CD4-positive, alpha-beta memory T cell (primary cell): Measurements from ENCODE around the gene PRIMA1. TPM values are rescaled to one million over a fixed set of nuclear protein-coding genes. Genes with fewer than 3 reads are reported as not detected.

Experiments
- CTCF ChIA-PET: fragments of 350-600 bp; sonication (Branson Sonifier 250); formaldehyde crosslinking; loops from one replicate; lab custom pipeline; 2021; ENCODE audit warnings: inconsistent platforms; ENCODE audit not compliant: partially characterized antibody; lab: Charles Lee
- POLR2A ChIA-PET: fragments of 350-600 bp; sonication (Branson Sonifier 250); formaldehyde crosslinking; loops from one replicate; lab custom pipeline; 2021; ENCODE audit not compliant: partially characterized antibody; lab: Charles Lee
- DNase-seq, 5 donors: peaks; one replicate each; pipeline versions ENCODE4 v3.0.0 to v3.0.0-alpha.2; 2020 to 2022; ENCODE audit warnings: mixed read lengths in 1 of 5
- H3K27ac ChIP-seq: one replicate; pipeline ENCODE4 v1.7.0; 2013; ENCODE audit warnings: low read depth, low read length
- H3K27me3 ChIP-seq: 2 replicates; pipeline ENCODE4 v1.7.0; 2013; ENCODE audit warnings: mild to moderate bottlenecking, low read length, moderate library complexity; ENCODE audit not compliant: insufficient read depth
- H3K36me3 ChIP-seq: 2 replicates; pipeline ENCODE4 v1.7.0; 2013; ENCODE audit warnings: mild to moderate bottlenecking, low read length, moderate library complexity; ENCODE audit not compliant: insufficient read depth
- H3K4me1 ChIP-seq: 2 replicates; pipeline ENCODE4 v1.7.0; 2013; ENCODE audit warnings: mild to moderate bottlenecking, low read length, moderate library complexity; ENCODE audit not compliant: insufficient read depth
- H3K4me3 ChIP-seq, 2 donors: one replicate each; pipeline ENCODE4 v1.7.0; 2013; ENCODE audit warnings: low read length in 2 of 2, mild to moderate bottlenecking in 1 of 2
- H3K9me3 ChIP-seq, 2 donors: one replicate each; pipeline ENCODE4 v1.7.0; 2013; ENCODE audit warnings: low read length in 2 of 2, control low read depth in 1 of 2; ENCODE audit not compliant: control insufficient read depth in 1 of 2
- H3K27ac Mint-ChIP-seq, 7 donors: one replicate each; pipeline ENCODE4 v1.8.0; 2020 to 2021; ENCODE audit warnings: mixed read lengths in 7 of 7, mild to moderate bottlenecking in 6 of 7, inconsistent platforms in 3 of 7, moderate library complexity in 3 of 7
- H3K27me3 Mint-ChIP-seq, 2 donors: one replicate each; pipeline ENCODE4 v1.8.0; 2020 to 2021; ENCODE audit warnings: mixed read lengths in 2 of 2
- H3K36me3 Mint-ChIP-seq, 2 donors: one replicate each; pipeline ENCODE4 v1.8.0; 2020 to 2021; ENCODE audit warnings: mixed read lengths in 2 of 2, inconsistent platforms in 1 of 2, mild to moderate bottlenecking in 1 of 2
- H3K4me1 Mint-ChIP-seq, 4 donors: one replicate each; pipeline ENCODE4 v1.8.0; 2020 to 2021; ENCODE audit warnings: mixed read lengths in 4 of 4, mild to moderate bottlenecking in 1 of 4
- H3K4me3 Mint-ChIP-seq, 8 donors: one replicate each; pipeline ENCODE4 v1.8.0; 2020 to 2021; ENCODE audit warnings: mixed read lengths in 8 of 8, mild to moderate bottlenecking in 7 of 8, moderate library complexity in 6 of 8, inconsistent platforms in 3 of 8
- H3K9me3 Mint-ChIP-seq, 8 donors: one replicate each; pipeline ENCODE4 v1.8.0; 2020 to 2021; ENCODE audit warnings: mixed read lengths in 8 of 8, mild to moderate bottlenecking in 5 of 8, inconsistent platforms in 3 of 8, moderate library complexity in 1 of 8
- intact Hi-C: fragments of 100-400 bp; cut with micrococcal nuclease; formaldehyde crosslinking; loops from one replicate; pipeline ENCODE4 v1.15.1; 2023
- polyA plus RNA-seq, 2 donors: library from polyadenylated mRNA; unstranded; fragments of 300-500 nt; fragmentation: Illumina TruSeq; gene quantifications; one replicate each; pipeline ENCODE4 v1.2.3, GENCODE V29; 2021
- total RNA-seq, 2 experiments: library from RNA; stranded (reverse); gene quantifications; one replicate each; pipeline ENCODE4 v1.2.3, GENCODE V29; 2021

Gene PRIMA1
- total and polyA plus RNA-seq, 4 experiments from 2014 or later, result not detected

- POLR2A ChIA-PET, result no interaction called here
- H3K27me3 ChIP-seq, result no peaks in the 10 kb centered on the region
- H3K4me1 Mint-ChIP-seq, result no peaks in the 10 kb centered on the region
- no peaks in the 10 kb centered on the region for H3K9me3 ChIP-seq
- peaks cover 0 to 2% (median 0%) of the 10 kb centered on the region in 8 donors for H3K9me3 Mint-ChIP-seq
- CTCF ChIA-PET, result no interaction called here
- H3K4me3 Mint-ChIP-seq, result no peak overlapping the region
- intact Hi-C loops, result no loop called here
- H3K36me3 Mint-ChIP-seq, result no peaks in the 10 kb centered on the region
- H3K27ac ChIP-seq, result no peak overlapping the region
- peaks cover 4 to 19% of the 10 kb centered on the region in 2 donors for H3K27me3 Mint-ChIP-seq
- H3K4me1 ChIP-seq, result no peaks in the 10 kb centered on the region
- no peak overlapping the region for H3K27ac Mint-ChIP-seq
- no peaks in the 10 kb centered on the region for H3K36me3 ChIP-seq
- DNase-seq, result no peak
- H3K4me3 ChIP-seq, result no peak overlapping the region
These were observed 73.7 kb downstream of the PRIMA1 start for GRCh38 chr14:93714605-93715004.

DNA sequence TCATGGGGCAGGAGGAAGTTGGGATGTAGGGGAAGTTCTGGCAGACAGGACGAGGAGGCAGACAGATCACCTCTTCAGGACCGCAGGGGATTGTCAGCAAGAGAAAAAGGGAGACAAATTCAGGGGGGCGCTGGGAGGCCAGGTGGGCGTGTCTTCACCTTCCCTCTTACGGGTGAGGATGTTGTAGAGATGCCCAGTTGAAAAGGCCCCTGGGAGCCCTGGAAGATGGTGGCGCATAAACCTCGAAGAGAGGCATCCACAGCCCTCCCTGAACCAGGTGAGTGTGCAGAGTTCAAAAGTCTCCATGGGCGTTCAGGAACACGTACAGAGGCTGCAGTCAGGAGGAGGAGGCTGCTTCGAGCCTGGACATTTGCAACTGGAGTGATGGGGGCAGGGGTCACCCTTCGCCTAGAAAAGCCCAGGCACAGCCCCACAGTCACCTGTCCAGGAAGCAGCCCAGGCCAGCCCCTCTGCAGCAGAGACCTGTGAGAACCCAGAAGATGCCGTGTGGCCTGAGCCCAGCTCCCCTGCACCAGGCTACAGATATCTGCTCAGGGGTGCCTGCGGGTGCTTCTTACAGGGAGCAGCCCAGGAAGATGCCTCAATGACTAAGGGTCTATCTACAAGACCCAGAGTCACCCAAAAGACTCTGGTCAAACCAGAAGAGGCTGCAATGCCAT lies 74.4 kb downstream of the PRIMA1 start:
- Mint-ChIP-seq H3K9me3 (peaks cover 0 to 2% (median 0%) of the 10 kb centered on the region in 8 donors), H3K4me1 (no peaks in the 10 kb centered on the region), H3K27ac (no peak overlapping the region), H3K27me3 (peaks cover 4 to 18% of the 10 kb centered on the region in 2 donors), H3K4me3 (no peak overlapping the region), H3K36me3 (no peaks in the 10 kb centered on the region)
- DNase-seq, result no peak
- Histone ChIP-seq H3K27ac (no peak overlapping the region), H3K27me3 (no peaks in the 10 kb centered on the region), H3K4me1 (no peaks in the 10 kb centered on the region), H3K9me3 (no peaks in the 10 kb centered on the region), H3K36me3 (no peaks in the 10 kb centered on the region), H3K4me3 (no peak overlapping the region)
- POLR2A ChIA-PET, result no interaction called here
- CTCF ChIA-PET, result no interaction called here
- intact Hi-C loops, result no loop called here

DNA sequence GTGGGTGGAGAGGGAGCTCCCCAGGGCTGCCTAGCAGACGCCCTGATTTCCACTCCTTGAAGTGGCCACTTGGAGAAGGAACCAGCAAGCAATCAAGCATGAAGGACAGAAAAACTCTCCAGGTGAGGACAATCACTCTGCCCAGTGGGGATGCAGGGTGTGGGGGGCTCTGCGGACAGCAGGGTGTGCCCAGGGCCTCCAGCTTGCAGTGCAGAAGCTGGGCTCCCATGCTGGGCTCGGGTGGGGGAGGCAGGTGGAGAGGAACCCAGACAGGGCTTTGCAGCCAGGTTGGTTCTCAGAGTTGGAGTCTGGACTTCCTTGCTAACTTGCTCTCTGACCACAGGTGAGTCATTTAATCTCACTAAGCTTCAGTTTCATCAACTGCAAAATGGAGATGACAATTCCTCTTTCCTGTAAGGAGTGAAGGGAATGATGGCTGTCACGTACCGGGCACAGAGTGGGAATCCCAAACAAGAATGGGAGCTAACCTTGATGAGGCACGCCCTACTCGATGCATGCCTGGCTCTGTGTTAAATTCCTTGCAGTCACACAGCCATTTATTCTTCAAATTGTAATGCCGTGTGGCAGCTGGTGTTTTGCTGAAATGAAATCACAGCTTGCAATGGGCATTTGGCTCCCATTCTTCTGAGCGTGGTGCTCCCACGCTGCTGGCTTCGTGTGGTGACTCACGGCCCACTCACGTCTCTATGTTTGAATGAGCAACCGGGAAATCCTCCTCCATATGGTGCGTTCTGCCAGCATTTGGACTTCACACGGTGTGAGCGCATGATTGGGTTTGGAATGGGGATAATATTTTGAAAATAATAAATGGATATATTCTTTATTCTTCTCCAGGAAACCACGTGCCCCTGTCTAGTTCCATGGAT lies 75.2 kb downstream of the PRIMA1 start:
- Mint-ChIP-seq H3K9me3 (peaks cover 0 to 2% (median 0%) of the 10 kb centered on the region in 8 donors), H3K36me3 (no peaks in the 10 kb centered on the region), H3K27me3 (peaks cover 4 to 16% of the 10 kb centered on the region in 2 donors), H3K27ac (no peak overlapping the region), H3K4me1 (no peaks in the 10 kb centered on the region), H3K4me3 (no peak overlapping the region)
- no peaks in the 10 kb centered on the region for H3K36me3 ChIP-seq
- no peak overlapping the region for H3K4me3 ChIP-seq
- ChIA-PET POLR2A (no interaction called here), CTCF (no interaction called here)
- H3K27me3 ChIP-seq, result no peaks in the 10 kb centered on the region
- no peak for DNase-seq
- no peaks in the 10 kb centered on the region for H3K9me3 ChIP-seq
- intact Hi-C loops, result no loop called here
- H3K27ac ChIP-seq, result no peak overlapping the region
- no peaks in the 10 kb centered on the region for H3K4me1 ChIP-seq

DNA sequence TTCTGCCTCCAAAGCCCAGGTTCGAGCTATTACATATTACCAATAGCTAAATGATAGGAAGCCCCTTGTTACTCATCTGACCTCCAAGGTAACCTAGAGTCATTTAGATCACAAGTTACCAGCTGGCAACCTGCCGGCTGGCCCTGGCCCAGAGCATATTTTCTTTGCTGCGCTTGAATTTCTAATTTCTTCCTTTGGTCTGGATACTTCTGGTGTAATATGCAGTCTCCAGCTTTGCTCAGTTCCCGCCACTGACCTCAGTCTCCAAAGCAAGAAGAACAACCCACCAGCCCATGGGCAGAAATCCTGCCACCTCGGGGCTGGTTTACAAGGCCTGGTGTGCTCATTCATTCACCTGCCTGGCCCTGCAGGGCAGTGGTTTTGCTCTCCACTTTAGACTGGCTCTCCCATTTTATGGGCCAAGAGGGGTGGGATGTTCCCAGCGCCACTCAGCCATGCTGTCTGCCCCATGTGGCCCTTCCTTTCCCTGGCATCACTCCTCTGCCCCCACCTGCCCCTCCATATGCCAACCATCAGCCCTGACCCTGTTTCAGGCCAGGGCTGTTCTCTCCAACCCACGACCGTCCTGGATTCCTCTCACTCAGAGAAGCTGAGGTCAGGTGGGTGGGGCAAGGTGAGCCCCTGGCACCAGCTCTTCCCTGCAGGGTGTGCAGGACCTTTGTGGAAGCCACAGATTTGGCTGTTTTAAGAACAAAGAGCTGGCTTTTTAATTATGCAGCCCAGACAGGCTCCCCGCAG lies 76.0 kb downstream of the PRIMA1 start:
- Mint-ChIP-seq H3K4me1 (no peaks in the 10 kb centered on the region), H3K36me3 (no peaks in the 10 kb centered on the region), H3K27ac (no peak overlapping the region), H3K4me3 (no peak overlapping the region), H3K9me3 (peaks cover 0 to 2% (median 0%) of the 10 kb centered on the region in 8 donors), H3K27me3 (peaks cover 3 to 16% of the 10 kb centered on the region in 2 donors)
- ChIA-PET POLR2A (no interaction called here), CTCF (no interaction called here)
- no peaks in the 10 kb centered on the region for H3K27me3 ChIP-seq
- H3K27ac ChIP-seq, result no peak overlapping the region
- intact Hi-C loops, result no loop called here
- no peaks in the 10 kb centered on the region for H3K4me1 ChIP-seq
- H3K4me3 ChIP-seq, result no peak overlapping the region
- DNase-seq, result no peak
- H3K9me3 ChIP-seq, result no peaks in the 10 kb centered on the region
- H3K36me3 ChIP-seq, result no peaks in the 10 kb centered on the region

DNA sequence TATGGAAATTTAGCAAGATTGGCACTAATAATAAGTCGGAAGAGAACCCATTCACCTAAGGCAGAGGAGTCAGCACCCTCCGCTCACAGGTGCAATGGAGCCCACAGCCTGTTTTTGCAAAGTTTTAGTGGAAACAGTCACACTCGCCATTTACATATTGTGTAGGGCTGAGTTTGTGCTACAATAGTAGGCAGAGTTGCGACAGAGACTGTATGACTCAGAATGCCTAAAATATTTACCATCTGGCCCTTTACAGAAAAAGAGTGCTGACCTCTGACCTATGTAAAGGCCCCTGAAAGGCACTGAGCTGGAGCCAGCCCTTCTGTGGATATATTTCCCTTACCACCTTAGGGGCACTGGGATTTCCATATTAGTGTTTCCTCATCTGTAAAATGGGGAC lies 79.0 kb downstream of the PRIMA1 start:
- peaks cover 3 to 6% of the 10 kb centered on the region in 2 donors for H3K27me3 Mint-ChIP-seq
- CTCF ChIA-PET, result no interaction called here
- intact Hi-C loops, result no loop called here
- DNase-seq, result no peak
- H3K27me3 ChIP-seq, result no peaks in the 10 kb centered on the region
- no peak overlapping the region for H3K4me3 Mint-ChIP-seq
- H3K4me1 Mint-ChIP-seq, result no peaks in the 10 kb centered on the region
- POLR2A ChIA-PET, result no interaction called here
- H3K9me3 Mint-ChIP-seq, result peaks cover 0 to 5% (median 0%) of the 10 kb centered on the region in 8 donors
- no peaks in the 10 kb centered on the region for H3K9me3 ChIP-seq
- H3K36me3 ChIP-seq, result no peaks in the 10 kb centered on the region
- H3K4me1 ChIP-seq, result no peaks in the 10 kb centered on the region
- H3K27ac Mint-ChIP-seq, result no peak overlapping the region
- no peak overlapping the region for H3K4me3 ChIP-seq
- no peaks in the 10 kb centered on the region for H3K36me3 Mint-ChIP-seq
- H3K27ac ChIP-seq, result no peak overlapping the region

GRCh38 chr14:93708800-93709199 lies 79.5 kb downstream of the PRIMA1 start:
- no peak overlapping the region for H3K4me3 ChIP-seq
- intact Hi-C loops, result no loop called here
- H3K4me3 Mint-ChIP-seq, result no peak overlapping the region
- no peaks in the 10 kb centered on the region for H3K4me1 Mint-ChIP-seq
- peaks cover 0 to 5% (median 0%) of the 10 kb centered on the region in 8 donors for H3K9me3 Mint-ChIP-seq
- no peak for DNase-seq
- H3K36me3 Mint-ChIP-seq, result no peaks in the 10 kb centered on the region
- H3K27me3 Mint-ChIP-seq, result peaks cover 3 to 6% of the 10 kb centered on the region in 2 donors
- no peaks in the 10 kb centered on the region for H3K4me1 ChIP-seq
- H3K9me3 ChIP-seq, result no peaks in the 10 kb centered on the region
- H3K36me3 ChIP-seq, result no peaks in the 10 kb centered on the region
- CTCF ChIA-PET, result no interaction called here
- H3K27me3 ChIP-seq, result no peaks in the 10 kb centered on the region
- no peak overlapping the region for H3K27ac Mint-ChIP-seq
- H3K27ac ChIP-seq, result no peak overlapping the region
- POLR2A ChIA-PET, result no interaction called here

- Mint-ChIP-seq H3K36me3 (no peaks in the 10 kb centered on the region), H3K4me1 (no peaks in the 10 kb centered on the region), H3K27ac (no peak overlapping the region), H3K9me3 (peaks cover 0 to 5% (median 0%) of the 10 kb centered on the region in 8 donors), H3K27me3 (peaks cover 7 to 11% of the 10 kb centered on the region in 2 donors), H3K4me3 (no peak overlapping the region)
- ChIA-PET CTCF (no interaction called here), POLR2A (no interaction called here)
- Histone ChIP-seq H3K9me3 (no peaks in the 10 kb centered on the region), H3K27me3 (no peaks in the 10 kb centered on the region), H3K36me3 (no peaks in the 10 kb centered on the region), H3K27ac (no peak overlapping the region), H3K4me1 (no peaks in the 10 kb centered on the region), H3K4me3 (no peak overlapping the region)
- intact Hi-C loops, result no loop called here
- DNase-seq, result no peak
These were observed 80.0 kb downstream of the PRIMA1 start for GRCh38 chr14:93708311-93708734.
